ENCODE results near the gene TSPAN15.

The TSPAN15 gene

DNA sequence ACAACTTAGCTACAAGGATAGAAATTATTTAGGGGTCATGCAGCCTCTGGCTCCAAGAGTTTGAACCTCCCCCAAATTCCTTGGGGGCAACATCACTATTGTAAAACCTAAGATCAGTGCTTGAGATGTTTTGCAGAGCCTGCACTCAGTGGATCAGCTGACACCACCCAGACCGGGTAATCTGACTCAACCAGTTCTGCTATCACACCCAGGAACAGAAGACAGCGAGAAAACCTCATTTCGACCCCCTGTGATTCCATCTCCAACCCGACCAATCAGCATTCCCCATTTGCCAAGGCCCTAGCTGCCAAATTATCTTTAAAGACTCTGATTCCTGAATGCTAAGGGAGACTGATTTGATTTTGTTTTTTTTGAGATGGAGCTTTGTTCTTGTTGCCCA is 39.8 kb upstream of the TSPAN15 start:
- no peak for DNase-seq (ENCODE audit: low spot score in 2 of 2)
- Histone ChIP-seq H3K9me3 (no peaks in the 10 kb centered on the region), H3K27me3 (ENCODE audit: low read depth) (no peaks in the 10 kb centered on the region), H3K4me1 (peaks cover 6% of the 10 kb centered on the region), H3K36me3 (replicated peaks) (no peaks in the 10 kb centered on the region), H3K4me3 (no peak overlapping the region)
- in situ Hi-C loops (cut with MboI; ENCODE audit: low sequenced_read_pairs), result no loop called here

DNA sequence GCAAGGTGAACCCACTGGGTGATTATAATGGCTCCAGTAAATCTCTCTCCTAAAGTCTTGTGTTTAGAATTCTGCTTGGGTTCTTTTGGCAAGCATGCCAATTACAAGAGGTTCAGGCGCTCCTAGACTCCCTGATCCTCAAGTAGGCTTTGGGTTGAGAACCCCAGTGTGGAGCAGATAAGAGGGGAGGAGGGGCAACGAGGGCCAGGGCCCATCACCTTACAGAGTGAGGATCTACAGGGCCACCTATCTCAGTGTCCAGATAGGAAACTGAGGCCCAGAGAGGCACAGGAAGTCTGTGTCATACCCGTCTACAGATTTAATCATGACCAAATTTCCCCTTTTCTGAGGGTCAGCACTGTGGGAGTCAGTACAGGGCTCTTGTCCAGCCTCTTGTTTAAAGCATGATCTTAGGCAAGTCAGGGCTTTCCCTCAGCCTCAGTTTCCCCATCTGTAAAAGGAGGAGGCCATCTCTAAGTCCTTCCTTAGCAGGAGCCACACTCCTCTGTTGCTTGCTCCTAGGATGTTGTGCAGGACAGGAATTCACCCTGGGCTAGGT is 39.0 kb upstream of the TSPAN15 start:
- no peaks in the 10 kb centered on the region for H3K36me3 ChIP-seq (replicated peaks)
- no peaks in the 10 kb centered on the region for H3K27me3 ChIP-seq (ENCODE audit: low read depth)
- no peak for DNase-seq (ENCODE audit: low spot score in 2 of 2)
- in situ Hi-C loops (cut with MboI; ENCODE audit: low sequenced_read_pairs), result no loop called here
- peaks cover 6% of the 10 kb centered on the region for H3K4me1 ChIP-seq
- no peaks in the 10 kb centered on the region for H3K9me3 ChIP-seq
- H3K4me3 ChIP-seq, result no peak overlapping the region

DNA sequence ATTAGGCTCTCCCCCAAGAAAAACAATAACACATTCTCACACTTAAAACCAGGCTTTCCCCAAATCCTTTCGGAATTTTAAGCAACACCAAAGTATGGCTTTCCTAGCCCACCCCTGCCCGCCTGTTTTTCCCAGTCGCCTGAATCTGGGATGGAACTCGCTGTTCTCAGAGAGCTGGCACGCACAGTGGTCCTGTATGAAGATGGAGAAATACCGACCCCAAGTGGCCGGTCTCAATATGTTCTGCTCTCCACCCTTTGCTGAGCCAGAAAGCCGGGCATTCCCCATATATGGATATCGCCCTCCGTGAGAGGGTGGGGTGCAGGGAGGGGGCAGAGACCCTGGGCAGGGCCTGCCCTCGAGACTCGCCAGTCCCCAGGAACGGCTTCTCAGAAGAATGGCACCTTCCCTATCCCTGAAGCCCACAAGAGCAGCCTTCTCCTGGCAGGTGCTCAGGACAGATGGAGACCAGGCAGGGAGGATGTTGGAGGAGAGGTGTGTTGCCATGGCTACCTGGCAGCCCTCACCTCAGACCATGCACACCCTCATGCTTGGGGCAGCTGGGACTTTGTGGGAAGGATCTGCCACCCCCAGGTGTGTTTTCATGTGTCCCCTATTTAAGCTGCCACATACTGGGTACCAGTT is 37.9 kb upstream of the TSPAN15 start:
- Histone ChIP-seq H3K4me3 (no peak overlapping the region), H3K4me1 (peaks cover 6% of the 10 kb centered on the region), H3K36me3 (replicated peaks) (no peaks in the 10 kb centered on the region), H3K27me3 (ENCODE audit: low read depth) (no peaks in the 10 kb centered on the region), H3K9me3 (no peaks in the 10 kb centered on the region)
- DNase-seq (ENCODE audit: low spot score in 2 of 2), result peak; percentile 68 to 78
- in situ Hi-C loops (cut with MboI; ENCODE audit: low sequenced_read_pairs), result no loop called here

DNA sequence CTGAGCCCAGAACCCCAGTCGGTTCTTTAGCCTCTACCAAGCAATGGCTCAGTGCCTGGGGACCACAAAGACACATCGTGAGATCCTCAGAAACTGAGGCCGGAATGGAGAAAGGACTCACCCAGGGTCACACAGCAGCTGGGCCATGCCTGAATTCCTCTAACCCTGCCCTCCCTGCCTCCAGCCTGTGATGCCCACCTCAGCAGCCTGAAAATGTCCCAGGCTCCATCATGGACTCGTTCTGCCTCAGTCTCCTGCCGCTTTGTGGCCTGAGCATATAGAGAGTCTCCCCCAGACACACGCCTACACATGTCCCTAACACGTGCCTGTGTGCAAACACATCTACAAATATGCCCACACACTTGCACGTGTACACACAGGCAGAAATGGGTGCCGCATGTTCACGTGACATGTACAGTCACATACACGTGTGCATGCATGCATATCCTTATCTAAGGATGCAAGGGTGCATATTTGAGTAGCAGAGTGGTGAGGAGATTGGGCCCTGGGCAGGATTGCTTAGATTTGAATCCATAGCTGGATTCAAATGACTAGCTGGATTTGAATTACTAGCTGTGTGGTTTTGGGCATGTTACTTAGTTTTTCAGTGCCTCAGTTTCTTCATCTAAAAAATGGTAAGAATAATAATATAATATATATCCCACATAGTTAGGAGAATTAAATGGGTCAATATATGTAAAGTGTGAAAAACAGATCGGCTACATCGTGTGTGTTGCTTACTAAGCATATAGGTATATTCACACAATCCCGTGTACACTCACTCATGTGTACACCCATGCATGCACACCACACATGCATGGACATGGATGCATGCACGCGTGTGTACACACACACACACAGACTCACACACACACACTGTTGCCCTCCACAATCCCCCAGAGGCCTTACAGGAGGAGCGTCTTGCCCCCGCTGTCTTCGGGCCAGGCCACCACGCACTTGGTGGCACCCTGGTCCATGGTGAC is 36.9 kb upstream of the TSPAN15 start:
- peaks cover 1% of the 10 kb centered on the region for H3K4me1 ChIP-seq
- in situ Hi-C loops (cut with MboI; ENCODE audit: low sequenced_read_pairs), result no loop called here
- H3K4me3 ChIP-seq, result no peak overlapping the region
- no peaks in the 10 kb centered on the region for H3K27me3 ChIP-seq (ENCODE audit: low read depth)
- DNase-seq (ENCODE audit: low spot score in 2 of 2), result no peak
- no peaks in the 10 kb centered on the region for H3K36me3 ChIP-seq (replicated peaks)
- H3K9me3 ChIP-seq, result no peaks in the 10 kb centered on the region

DNA sequence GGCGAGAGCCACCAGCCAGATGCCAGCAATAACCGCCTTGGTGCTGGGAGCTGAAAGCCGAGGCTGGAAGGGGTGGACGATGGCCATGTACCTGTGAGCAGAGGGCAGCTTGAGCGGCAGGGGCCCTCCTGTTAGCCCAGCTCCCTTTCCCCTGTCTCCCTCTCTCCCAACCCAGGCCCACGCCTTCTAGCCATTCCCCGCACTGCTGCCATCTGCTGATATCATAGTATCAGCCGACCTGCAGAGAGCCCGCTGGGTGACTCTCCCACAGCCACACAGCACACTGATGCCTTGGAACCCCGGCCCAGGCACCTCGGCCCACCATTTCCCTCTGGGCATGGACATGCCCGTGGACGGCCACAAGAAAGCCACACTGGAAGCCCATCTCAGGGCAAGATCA is 36.2 kb upstream of the TSPAN15 start:
- Histone ChIP-seq H3K4me1 (no peaks in the 10 kb centered on the region; the same call in 1 of the 2 replicates), H3K4me3 (no peak overlapping the region), H3K36me3 (replicated peaks) (no peaks in the 10 kb centered on the region), H3K27me3 (ENCODE audit: low read depth) (no peaks in the 10 kb centered on the region), H3K9me3 (no peaks in the 10 kb centered on the region)
- no peak for DNase-seq (ENCODE audit: low spot score in 2 of 2)
- in situ Hi-C loops (cut with MboI; ENCODE audit: low sequenced_read_pairs), result no loop called here

DNA sequence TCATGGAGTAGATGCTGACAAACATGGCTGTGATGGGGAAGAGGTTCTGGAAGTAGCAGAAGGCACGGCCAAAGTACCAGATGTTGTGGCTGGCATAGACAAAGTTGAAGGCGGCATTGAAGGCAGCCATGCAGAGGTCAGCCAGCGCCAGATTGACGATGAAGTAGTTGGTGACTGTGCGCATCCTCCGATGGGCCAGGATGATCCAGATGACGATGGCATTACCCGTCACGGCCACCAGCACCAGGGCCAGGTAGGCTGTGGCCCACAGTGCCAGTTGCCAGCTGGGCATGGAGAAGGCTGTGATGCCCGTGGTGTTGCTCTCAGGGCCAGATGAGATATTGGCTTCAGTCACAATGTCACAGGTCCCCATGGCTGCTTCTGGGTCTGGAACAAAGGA is 35.3 kb upstream of the TSPAN15 start:
- DNase-seq (ENCODE audit: low spot score in 2 of 2), result no peak
- H3K4me1 ChIP-seq, result no peaks in the 10 kb centered on the region; the same call in 1 of the 2 replicates
- in situ Hi-C loops (cut with MboI; ENCODE audit: low sequenced_read_pairs), result no loop called here
- H3K36me3 ChIP-seq (replicated peaks), result no peaks in the 10 kb centered on the region
- H3K9me3 ChIP-seq, result no peaks in the 10 kb centered on the region
- no peaks in the 10 kb centered on the region for H3K27me3 ChIP-seq (ENCODE audit: low read depth)
- no peak overlapping the region for H3K4me3 ChIP-seq

DNA sequence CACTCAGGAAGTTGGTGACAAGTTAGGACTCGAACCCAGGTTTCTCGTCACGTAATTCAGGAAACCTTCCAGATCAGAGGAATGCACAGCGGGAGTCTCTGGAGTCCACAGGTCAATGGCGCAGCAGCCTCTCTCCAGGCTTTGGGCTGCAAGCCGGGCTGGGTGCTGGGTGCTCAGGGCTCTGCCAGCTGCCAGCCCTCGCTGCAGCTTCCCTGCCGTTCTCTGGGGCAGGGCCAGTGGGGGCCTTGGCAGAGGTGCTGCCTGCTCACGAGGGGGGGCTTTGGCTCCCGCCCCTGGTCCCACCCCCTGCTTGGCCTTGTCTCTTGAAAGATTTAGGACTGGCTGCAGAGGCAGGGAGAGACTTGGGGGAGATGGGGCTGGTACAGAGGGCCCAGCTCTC is 34.6 kb upstream of the TSPAN15 start, which contains the start of gene TACR2:
Gene TACR2 (minus strand): TSS at position 224 of the 400 bp plus-strand sequence. CDS start 595 bp downstream, outside the sequence.
- Histone ChIP-seq H3K27me3 (ENCODE audit: low read depth) (no peaks in the 10 kb centered on the region), H3K9me3 (no peaks in the 10 kb centered on the region), H3K4me3 (no peak within 1 kb of the TSS), H3K36me3 (replicated peaks) (no peaks in the 10 kb centered on the region), H3K4me1 (no peaks in the 10 kb centered on the region; the same call in 1 of the 2 replicates)
- in situ Hi-C loops (cut with MboI; ENCODE audit: low sequenced_read_pairs), result no loop called here
- DNase-seq (ENCODE audit: low spot score in 2 of 2), result no peak

DNA sequence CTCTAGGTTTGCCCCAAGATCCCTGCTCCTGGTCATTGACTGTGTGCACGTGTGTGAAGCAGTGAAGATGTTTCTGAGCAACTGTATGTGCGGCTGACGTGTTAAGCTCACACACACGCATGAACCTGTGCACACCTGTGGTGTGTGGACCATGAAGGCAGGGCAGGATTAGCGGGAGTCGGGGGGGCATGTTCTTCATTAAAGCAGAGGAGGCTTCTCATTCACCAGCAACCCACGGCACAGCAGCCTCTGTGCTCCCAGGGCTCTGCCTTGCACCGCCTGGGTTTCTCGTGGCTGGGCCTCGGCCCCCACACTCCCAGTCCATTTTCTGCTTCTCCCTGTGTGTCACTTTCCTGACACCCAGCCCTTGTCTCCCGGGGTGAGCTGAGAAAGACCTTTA is 33.7 kb upstream of the TSPAN15 start:
- no peak for DNase-seq (ENCODE audit: low spot score in 2 of 2)
- Histone ChIP-seq H3K4me1 (no peaks in the 10 kb centered on the region; the same call in 1 of the 2 replicates), H3K4me3 (no peak overlapping the region), H3K27me3 (ENCODE audit: low read depth) (no peaks in the 10 kb centered on the region), H3K9me3 (no peaks in the 10 kb centered on the region), H3K36me3 (replicated peaks) (no peaks in the 10 kb centered on the region)
- in situ Hi-C loops (cut with MboI; ENCODE audit: low sequenced_read_pairs), result no loop called here

DNA sequence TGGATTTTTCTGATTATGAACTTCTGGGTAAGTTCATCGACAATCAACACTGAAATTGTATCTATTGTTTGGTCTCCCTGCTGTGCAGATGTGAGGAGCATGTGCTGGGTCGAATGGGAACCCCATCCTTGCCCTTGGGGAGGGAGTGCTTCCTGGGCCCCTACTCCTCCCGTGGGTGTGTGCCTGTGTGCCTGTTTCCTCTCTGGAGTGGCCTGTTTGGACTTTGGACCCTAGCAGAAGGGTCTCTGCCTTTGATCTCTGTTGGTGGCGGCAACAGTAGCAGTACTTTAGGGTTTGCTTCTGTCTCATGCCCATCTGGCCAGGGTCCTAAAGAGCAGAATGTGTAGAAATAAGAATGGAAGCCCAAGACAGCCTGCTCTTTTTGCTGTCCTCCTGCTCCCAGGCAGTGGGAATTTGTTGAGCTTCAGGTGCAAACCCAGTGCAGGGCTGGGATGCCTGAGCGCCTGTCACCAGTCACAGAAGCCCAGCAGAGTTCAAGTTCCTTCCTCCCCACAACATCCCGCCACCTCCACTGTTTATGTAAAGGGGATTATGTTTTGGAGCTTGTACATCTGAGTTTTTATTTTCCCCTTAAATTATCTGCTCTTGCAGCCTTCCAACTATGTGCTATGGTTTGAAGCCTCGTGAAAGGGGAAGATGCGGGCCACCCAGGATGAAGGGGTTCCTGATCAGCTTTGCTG is 33.1 kb upstream of the TSPAN15 start:
- in situ Hi-C loops (cut with MboI; ENCODE audit: low sequenced_read_pairs), result no loop called here
- Histone ChIP-seq H3K9me3 (no peaks in the 10 kb centered on the region), H3K4me3 (no peak overlapping the region), H3K36me3 (replicated peaks) (no peaks in the 10 kb centered on the region), H3K4me1 (no peaks in the 10 kb centered on the region; the same call in 1 of the 2 replicates), H3K27me3 (ENCODE audit: low read depth) (no peaks in the 10 kb centered on the region)
- no peak for DNase-seq (ENCODE audit: low spot score in 2 of 2)

DNA sequence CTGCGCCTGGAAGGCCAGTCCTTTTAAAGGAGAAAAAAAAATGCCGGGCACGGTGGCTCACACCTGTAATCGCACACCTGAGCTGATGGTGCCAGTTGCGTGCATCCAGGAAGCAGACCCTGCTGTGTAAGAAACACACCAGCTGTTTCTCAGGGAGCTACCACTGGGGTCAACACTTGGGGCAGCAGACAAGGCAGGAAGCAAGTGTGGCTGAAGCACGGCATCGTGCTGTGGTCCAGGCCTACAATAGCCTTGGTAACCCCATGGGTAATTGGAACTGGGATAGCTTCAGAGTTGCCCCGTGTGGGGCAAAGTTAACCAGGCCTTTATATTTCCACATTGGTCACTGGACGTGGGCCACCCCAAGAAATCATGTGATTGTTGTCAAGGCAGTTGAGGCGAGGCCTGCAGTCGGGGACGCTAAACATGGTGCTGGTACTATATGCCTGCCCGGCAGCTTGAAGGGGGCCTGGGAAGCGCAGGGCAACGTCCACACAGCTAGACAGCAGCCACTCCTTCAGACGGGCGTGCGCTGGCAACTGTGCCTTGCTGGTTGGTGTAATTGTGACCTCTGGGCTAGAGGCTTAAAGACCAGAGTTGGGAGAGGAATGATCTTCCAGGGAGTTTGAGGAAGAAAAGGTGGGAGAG is 32.0 kb upstream of the TSPAN15 start:
- no peaks in the 10 kb centered on the region for H3K27me3 ChIP-seq (ENCODE audit: low read depth)

DNA sequence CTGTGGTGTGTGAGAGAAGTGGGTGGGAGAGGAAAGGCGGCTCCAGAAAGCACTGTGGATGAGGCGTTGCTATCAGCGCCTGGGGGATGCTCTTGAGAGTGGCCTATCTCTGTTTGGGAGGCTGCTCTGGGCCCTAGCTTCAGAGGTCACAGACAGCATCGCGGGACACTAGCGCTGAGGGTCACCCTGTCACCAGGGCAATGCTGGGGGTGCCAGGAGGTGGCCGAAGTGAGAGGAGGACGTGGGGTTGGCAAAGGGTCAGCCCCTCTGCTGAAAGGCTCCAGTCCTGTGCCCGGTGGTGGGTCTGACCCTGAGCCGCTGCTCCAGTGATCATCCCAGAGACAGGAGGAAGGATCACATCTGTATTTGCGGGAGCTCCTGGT is 31.5 kb upstream of the TSPAN15 start:
- Histone ChIP-seq H3K9me3 (no peaks in the 10 kb centered on the region), H3K4me3 (no peak overlapping the region), H3K36me3 (replicated peaks) (no peaks in the 10 kb centered on the region), H3K27me3 (ENCODE audit: low read depth) (no peaks in the 10 kb centered on the region), H3K4me1 (no peaks in the 10 kb centered on the region)
- no peak for DNase-seq (ENCODE audit: low spot score in 2 of 2)
- in situ Hi-C loops (cut with MboI; ENCODE audit: low sequenced_read_pairs), result no loop called here

More for the DNA sequence above, 32.0 kb upstream of the TSPAN15 start:
- H3K9me3 ChIP-seq, result no peaks in the 10 kb centered on the region
- H3K4me1 ChIP-seq, result no peaks in the 10 kb centered on the region
- in situ Hi-C loops (cut with MboI; ENCODE audit: low sequenced_read_pairs), result no loop called here
- no peaks in the 10 kb centered on the region for H3K36me3 ChIP-seq (replicated peaks)
- DNase-seq (ENCODE audit: low spot score in 2 of 2), result no peak
- no peak overlapping the region for H3K4me3 ChIP-seq

DNA sequence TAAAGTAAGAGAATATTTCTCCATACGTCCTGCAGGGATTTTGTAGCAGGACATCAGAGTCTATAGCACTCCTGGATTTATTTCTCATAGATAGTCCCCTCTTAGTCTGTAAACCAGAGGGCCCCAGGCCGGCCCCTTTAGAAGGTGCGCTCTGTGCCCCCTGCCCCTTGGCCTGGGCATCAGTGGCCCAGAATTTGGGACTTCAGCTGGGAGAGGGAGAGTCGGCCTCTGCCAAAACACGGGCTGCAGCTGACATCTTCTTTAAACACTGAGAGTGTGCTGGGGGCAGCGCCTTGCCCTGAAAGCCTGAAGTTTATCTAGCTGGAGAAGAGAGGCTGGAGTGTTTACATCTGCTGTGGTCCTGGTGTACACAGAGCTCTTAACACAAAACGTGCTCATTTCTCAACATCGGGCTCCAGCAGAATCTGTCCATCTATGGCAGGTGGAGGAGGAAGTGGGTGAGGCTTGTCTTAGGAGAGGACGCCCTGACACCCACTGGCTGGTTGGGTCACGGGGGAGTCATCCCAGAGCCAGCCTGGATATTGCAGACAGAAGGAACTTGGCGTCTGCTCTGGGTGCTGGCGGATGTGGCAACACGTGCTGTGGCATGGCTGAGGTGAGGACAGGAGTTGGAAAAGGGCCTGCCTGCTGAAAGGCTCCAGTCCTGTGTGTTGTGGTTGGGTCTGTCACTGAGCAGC is 29.5 kb upstream of the TSPAN15 start:
- DNase-seq (ENCODE audit: low spot score in 2 of 2), result no peak
- no peaks in the 10 kb centered on the region for H3K36me3 ChIP-seq (replicated peaks)
- in situ Hi-C loops (cut with MboI; ENCODE audit: low sequenced_read_pairs), result no loop called here
- no peak overlapping the region for H3K4me3 ChIP-seq
- H3K4me1 ChIP-seq, result no peaks in the 10 kb centered on the region
- no peaks in the 10 kb centered on the region for H3K9me3 ChIP-seq
- no peaks in the 10 kb centered on the region for H3K27me3 ChIP-seq (ENCODE audit: low read depth)

DNA sequence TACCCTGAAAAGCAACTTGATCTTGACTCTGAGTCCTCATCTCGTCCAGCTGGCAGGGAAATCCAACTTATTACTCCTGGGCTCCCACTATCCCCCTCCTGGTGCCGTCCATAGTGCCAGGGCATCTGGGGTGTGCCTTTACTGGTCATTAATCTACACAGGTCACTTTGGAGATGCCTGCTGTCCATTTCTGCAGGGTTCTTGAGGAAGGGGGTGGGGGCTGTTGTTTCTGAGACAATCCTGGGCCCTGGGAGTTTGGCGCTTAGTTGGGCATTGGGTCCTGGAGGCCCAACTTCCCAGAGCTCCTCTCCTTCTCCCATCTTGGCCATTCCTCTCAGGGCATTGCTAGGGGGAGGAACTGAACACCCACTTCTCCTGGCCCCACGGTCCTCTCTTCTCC is 28.6 kb upstream of the TSPAN15 start:
- no peak overlapping the region for H3K4me3 ChIP-seq
- no peaks in the 10 kb centered on the region for H3K9me3 ChIP-seq
- H3K27me3 ChIP-seq (ENCODE audit: low read depth), result no peaks in the 10 kb centered on the region
- in situ Hi-C loops (cut with MboI; ENCODE audit: low sequenced_read_pairs), result no loop called here
- H3K4me1 ChIP-seq, result no peaks in the 10 kb centered on the region
- H3K36me3 ChIP-seq (replicated peaks), result no peaks in the 10 kb centered on the region
- no peak for DNase-seq (ENCODE audit: low spot score in 2 of 2)
